SK-N-SH (cell line): ENCODE data around the gene SH3D19.

Experiments used
- FOSL2 ChIP-seq: IDR thresholded peaks from 2 replicates; pipeline ENCODE4 v1.4.0; 2012; ENCODE audit warnings: low read depth, mild to moderate bottlenecking, moderate library complexity, borderline replicate concordance
- RAD21 ChIP-seq: IDR thresholded peaks from 2 replicates; pipeline ENCODE4 v1.6.1; 2012; ENCODE audit warnings: mild to moderate bottlenecking, low read length
- RFX5 ChIP-seq: IDR thresholded peaks from 2 replicates; pipeline ENCODE4 v1.6.1; 2012; ENCODE audit warnings: mild to moderate bottlenecking, improper control_type of control experiment, low read length
- SIN3A ChIP-seq: IDR thresholded peaks from 2 replicates; pipeline ENCODE4 v1.6.1; 2012; ENCODE audit warnings: low read depth, mild to moderate bottlenecking, low read length, moderate library complexity, borderline replicate concordance
- TEAD4 ChIP-seq: IDR thresholded peaks from 2 replicates; pipeline ENCODE4 v1.4.0; 2012; ENCODE audit warnings: mild to moderate bottlenecking, borderline replicate concordance; ENCODE audit not compliant: insufficient read depth
- YY1 ChIP-seq: IDR thresholded peaks from 2 replicates; pipeline ENCODE4 v1.4.0; 2012; ENCODE audit warnings: low read depth, mild to moderate bottlenecking
- TF ChIP-seq, protein P1 (sequence below): IDR thresholded peaks from 2 replicates; pipeline ENCODE4 v1.6.1; 2012; ENCODE audit warnings: mild to moderate bottlenecking, low read depth, low read length, moderate library complexity
- TF ChIP-seq, protein P2 (sequence below): fragments of 200-600 bp; sonication (generic); IDR thresholded peaks from 2 replicates; pipeline ENCODE4 v1.6.1; 2017; ENCODE audit warnings: antibody characterized with exemption, mild to moderate bottlenecking, moderate library complexity

DNA sequence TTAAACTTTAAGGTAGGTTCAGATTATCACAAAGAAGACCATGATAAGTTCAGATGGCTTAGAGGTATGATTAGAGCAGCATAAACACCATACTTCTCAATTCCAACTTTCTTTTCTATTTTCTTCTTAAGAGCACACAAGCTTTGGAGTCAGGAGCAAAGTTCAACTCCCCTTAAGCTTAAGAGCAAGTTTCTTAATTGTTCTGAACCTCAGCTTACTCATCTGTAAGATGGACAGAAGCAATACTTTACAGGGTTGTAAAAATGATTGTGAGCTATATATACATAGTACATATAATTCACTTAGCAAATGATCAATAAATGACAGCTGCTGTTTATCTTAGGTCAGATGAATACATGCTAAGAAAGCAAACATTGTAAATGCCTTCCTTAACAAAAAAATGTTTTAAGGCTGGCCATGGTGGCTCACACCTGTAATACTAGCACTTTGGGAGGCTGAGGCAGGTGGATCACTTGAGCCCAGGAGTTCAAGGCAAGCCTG, 250.9 kb downstream of the SH3D19 start:
- TF ChIP-seq TEAD4 (no peak), YY1 (no peak), SIN3A (no peak), RFX5 (no peak), FOSL2 (no peak), RAD21 (no peak)
- TF ChIP-seq, protein P1, sequence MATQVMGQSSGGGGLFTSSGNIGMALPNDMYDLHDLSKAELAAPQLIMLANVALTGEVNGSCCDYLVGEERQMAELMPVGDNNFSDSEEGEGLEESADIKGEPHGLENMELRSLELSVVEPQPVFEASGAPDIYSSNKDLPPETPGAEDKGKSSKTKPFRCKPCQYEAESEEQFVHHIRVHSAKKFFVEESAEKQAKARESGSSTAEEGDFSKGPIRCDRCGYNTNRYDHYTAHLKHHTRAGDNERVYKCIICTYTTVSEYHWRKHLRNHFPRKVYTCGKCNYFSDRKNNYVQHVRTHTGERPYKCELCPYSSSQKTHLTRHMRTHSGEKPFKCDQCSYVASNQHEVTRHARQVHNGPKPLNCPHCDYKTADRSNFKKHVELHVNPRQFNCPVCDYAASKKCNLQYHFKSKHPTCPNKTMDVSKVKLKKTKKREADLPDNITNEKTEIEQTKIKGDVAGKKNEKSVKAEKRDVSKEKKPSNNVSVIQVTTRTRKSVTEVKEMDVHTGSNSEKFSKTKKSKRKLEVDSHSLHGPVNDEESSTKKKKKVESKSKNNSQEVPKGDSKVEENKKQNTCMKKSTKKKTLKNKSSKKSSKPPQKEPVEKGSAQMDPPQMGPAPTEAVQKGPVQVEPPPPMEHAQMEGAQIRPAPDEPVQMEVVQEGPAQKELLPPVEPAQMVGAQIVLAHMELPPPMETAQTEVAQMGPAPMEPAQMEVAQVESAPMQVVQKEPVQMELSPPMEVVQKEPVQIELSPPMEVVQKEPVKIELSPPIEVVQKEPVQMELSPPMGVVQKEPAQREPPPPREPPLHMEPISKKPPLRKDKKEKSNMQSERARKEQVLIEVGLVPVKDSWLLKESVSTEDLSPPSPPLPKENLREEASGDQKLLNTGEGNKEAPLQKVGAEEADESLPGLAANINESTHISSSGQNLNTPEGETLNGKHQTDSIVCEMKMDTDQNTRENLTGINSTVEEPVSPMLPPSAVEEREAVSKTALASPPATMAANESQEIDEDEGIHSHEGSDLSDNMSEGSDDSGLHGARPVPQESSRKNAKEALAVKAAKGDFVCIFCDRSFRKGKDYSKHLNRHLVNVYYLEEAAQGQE: no peak
- TF ChIP-seq, protein P2, sequence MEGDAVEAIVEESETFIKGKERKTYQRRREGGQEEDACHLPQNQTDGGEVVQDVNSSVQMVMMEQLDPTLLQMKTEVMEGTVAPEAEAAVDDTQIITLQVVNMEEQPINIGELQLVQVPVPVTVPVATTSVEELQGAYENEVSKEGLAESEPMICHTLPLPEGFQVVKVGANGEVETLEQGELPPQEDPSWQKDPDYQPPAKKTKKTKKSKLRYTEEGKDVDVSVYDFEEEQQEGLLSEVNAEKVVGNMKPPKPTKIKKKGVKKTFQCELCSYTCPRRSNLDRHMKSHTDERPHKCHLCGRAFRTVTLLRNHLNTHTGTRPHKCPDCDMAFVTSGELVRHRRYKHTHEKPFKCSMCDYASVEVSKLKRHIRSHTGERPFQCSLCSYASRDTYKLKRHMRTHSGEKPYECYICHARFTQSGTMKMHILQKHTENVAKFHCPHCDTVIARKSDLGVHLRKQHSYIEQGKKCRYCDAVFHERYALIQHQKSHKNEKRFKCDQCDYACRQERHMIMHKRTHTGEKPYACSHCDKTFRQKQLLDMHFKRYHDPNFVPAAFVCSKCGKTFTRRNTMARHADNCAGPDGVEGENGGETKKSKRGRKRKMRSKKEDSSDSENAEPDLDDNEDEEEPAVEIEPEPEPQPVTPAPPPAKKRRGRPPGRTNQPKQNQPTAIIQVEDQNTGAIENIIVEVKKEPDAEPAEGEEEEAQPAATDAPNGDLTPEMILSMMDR: no peak
